OCI-LY7 (cell line): ENCODE results near the gene RAB37. TPM values are rescaled to one million over a fixed set of nuclear protein-coding genes. Genes with fewer than 3 reads are reported as not detected.

Source experiments
- BruUV-seq: library from RNA; stranded (reverse); fragments of 400-500 nt; replicated peaks from 2 replicates; lab custom pipeline; 2021; lab: Mats Ljungman, UMichigan
- CTCF ChIA-PET: fragments of 300-600 bp; sonication (Branson Sonifier 250); formaldehyde crosslinking; loops from one replicate; lab custom pipeline; 2022; ENCODE audit warnings: antibody characterized with exemption; ENCODE audit not compliant: unreplicated experiment; lab: Charles Lee
- POLR2A ChIA-PET: fragments of 300-600 bp; sonication (Branson Sonifier 250); formaldehyde crosslinking; loops from one replicate; lab custom pipeline; 2022; ENCODE audit warnings: antibody characterized with exemption; lab: Charles Lee
- DNase-seq: peaks from one replicate; pipeline ENCODE4 v3.0.0-alpha.2; 2015; ENCODE audit warnings: low spot score
- H2AFZ ChIP-seq: fragments of 200-600 bp; sonication (generic), shearing (Covaris generic); 2 replicates; pipeline ENCODE4 v1.6.1; 2014; ENCODE audit warnings: mild to moderate bottlenecking, antibody characterized with exemption, low read length, moderate library complexity
- H3K27ac ChIP-seq: fragments of 200-600 bp; sonication (generic); 2 replicates; pipeline ENCODE4 v1.5.1; 2014; ENCODE audit warnings: mixed run types, low read depth, mild to moderate bottlenecking, moderate library complexity, low read length, inconsistent platforms; ENCODE audit not compliant: poor library complexity, severe bottlenecking
- H3K36me3 ChIP-seq: fragments of 200-600 bp; sonication (generic); 2 replicates; pipeline ENCODE4 v1.6.1; 2014; ENCODE audit warnings: mild to moderate bottlenecking, antibody characterized with exemption, low read length, moderate library complexity, mixed read lengths; ENCODE audit not compliant: insufficient read depth
- H3K4me1 ChIP-seq: fragments of 200-600 bp; sonication (generic); 2 replicates; pipeline ENCODE4 v1.5.1; 2014; ENCODE audit warnings: mild to moderate bottlenecking, low read length; ENCODE audit not compliant: insufficient read depth, poor library complexity, severe bottlenecking
- H3K4me2 ChIP-seq: fragments of 200-600 bp; sonication (generic); 2 replicates; pipeline ENCODE4 v1.6.1; 2014; ENCODE audit warnings: mild to moderate bottlenecking, low read length
- H3K4me3 ChIP-seq: fragments of 200-600 bp; sonication (generic); 2 replicates; pipeline ENCODE4 v1.5.1; 2014; ENCODE audit warnings: mild to moderate bottlenecking, low read depth, low read length; ENCODE audit not compliant: poor library complexity, severe bottlenecking
- H3K79me2 ChIP-seq: fragments of 200-600 bp; sonication (generic); 2 replicates; pipeline ENCODE4 v1.6.1; 2016; ENCODE audit warnings: low read depth, mild to moderate bottlenecking, low read length, moderate library complexity, mixed read lengths; ENCODE audit not compliant: insufficient read depth
- H3K9me2 ChIP-seq: fragments of 200-600 bp; sonication (generic); 2 replicates; pipeline ENCODE4 v1.6.1; 2016; ENCODE audit warnings: mild to moderate bottlenecking, low read length, mixed read lengths; ENCODE audit not compliant: insufficient read depth
- H3K9me3 ChIP-seq: fragments of 200-600 bp; sonication (generic); 2 replicates; pipeline ENCODE4 v1.6.1; 2014; ENCODE audit warnings: mild to moderate bottlenecking, mixed run types, low read length, mixed read lengths
- H4K20me1 ChIP-seq: fragments of 200-600 bp; sonication (generic); 2 replicates; pipeline ENCODE4 v1.6.1; 2014; ENCODE audit warnings: mild to moderate bottlenecking, antibody characterized with exemption, low read length, moderate library complexity, mixed read lengths; ENCODE audit not compliant: insufficient read depth
- EZH2phosphoT487 ChIP-seq: fragments of 200-600 bp; sonication (generic); IDR thresholded peaks from 2 replicates; pipeline ENCODE4 v1.6.1; 2018; ENCODE audit warnings: low read depth, borderline replicate concordance, mild to moderate bottlenecking, mixed run types, antibody characterized with exemption, low read length, moderate library complexity, mixed read lengths
- intact Hi-C: fragments of 100-400 bp; cut with micrococcal nuclease; formaldehyde crosslinking; loops from one replicate; pipeline ENCODE4 v1.10.0; 2022; ENCODE audit not compliant: unreplicated experiment
- total RNA-seq, 2 experiments: library from RNA; depleted of rRNA in 1 of 2; stranded (reverse); fragments of >200 nt in 1 of 2; shearing (Covaris generic) in 1 of 2; gene quantifications; 2 replicates each; pipeline ENCODE4 v1.2.3, GENCODE V29; 2014 to 2022
- TF ChIP-seq, protein P1 (sequence below): fragments of 200-600 bp; sonication (generic); conservative IDR thresholded peaks from 2 replicates; pipeline ENCODE4 v1.5.1; 2014; ENCODE audit warnings: mild to moderate bottlenecking, antibody characterized with exemption, low read length, moderate library complexity, mixed read lengths

Gene RAB37
- total RNA-seq, 2 experiments from 2014 or later: 6.3 to 12.7 TPM

DNA sequence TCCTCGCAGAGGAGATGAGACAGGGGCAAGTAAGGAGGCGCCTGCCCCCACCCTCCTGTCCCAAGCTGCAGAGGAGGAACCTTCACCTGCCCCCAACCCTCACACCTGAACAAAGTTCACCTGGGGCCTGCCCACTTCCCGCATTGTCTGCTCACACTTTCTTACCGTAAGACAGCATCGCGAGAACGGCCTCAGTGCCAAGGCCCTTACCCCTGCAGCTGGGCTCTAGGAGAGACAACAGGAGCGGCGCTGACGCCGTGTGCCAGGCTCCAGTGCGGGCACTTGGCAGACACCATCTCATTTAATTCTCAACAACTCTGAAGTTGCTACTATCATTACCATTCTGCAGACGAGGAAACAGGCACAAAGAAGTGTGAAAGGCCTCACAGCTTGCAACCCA, 35.0 kb downstream of the RAB37 start:
- intact Hi-C loops: no loop called here
- no peaks in the 10 kb centered on the region for H4K20me1 ChIP-seq
- DNase-seq: no peak
- ChIA-PET POLR2A (no interaction called here), CTCF (no interaction called here)
- H3K4me3 ChIP-seq: no peak overlapping the region
- H3K4me2 ChIP-seq: no peak overlapping the region
- no TSS peak for BruUV-seq
- peaks cover 9% of the 10 kb centered on the region for H3K4me1 ChIP-seq
- peaks cover 69% of the 10 kb centered on the region for H3K36me3 ChIP-seq
- H3K9me2 ChIP-seq: no peaks in the 10 kb centered on the region
- TF ChIP-seq EZH2phosphoT487: no peak
- TF ChIP-seq, protein P1, sequence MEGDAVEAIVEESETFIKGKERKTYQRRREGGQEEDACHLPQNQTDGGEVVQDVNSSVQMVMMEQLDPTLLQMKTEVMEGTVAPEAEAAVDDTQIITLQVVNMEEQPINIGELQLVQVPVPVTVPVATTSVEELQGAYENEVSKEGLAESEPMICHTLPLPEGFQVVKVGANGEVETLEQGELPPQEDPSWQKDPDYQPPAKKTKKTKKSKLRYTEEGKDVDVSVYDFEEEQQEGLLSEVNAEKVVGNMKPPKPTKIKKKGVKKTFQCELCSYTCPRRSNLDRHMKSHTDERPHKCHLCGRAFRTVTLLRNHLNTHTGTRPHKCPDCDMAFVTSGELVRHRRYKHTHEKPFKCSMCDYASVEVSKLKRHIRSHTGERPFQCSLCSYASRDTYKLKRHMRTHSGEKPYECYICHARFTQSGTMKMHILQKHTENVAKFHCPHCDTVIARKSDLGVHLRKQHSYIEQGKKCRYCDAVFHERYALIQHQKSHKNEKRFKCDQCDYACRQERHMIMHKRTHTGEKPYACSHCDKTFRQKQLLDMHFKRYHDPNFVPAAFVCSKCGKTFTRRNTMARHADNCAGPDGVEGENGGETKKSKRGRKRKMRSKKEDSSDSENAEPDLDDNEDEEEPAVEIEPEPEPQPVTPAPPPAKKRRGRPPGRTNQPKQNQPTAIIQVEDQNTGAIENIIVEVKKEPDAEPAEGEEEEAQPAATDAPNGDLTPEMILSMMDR: no peak
- H3K79me2 ChIP-seq: peaks cover 16% of the 10 kb centered on the region
- no peaks in the 10 kb centered on the region for H3K9me3 ChIP-seq
- H3K27ac ChIP-seq: no peak overlapping the region
- no peak overlapping the region for H2AFZ ChIP-seq

- DNase-seq: no peak
- Histone ChIP-seq H3K27ac (no peak overlapping the region), H3K4me3 (no peak overlapping the region), H4K20me1 (no peaks in the 10 kb centered on the region), H2AFZ (no peak overlapping the region), H3K4me2 (no peak overlapping the region), H3K9me3 (no peaks in the 10 kb centered on the region), H3K36me3 (peaks cover 57% of the 10 kb centered on the region), H3K4me1 (peaks cover 11% of the 10 kb centered on the region), H3K9me2 (no peaks in the 10 kb centered on the region), H3K79me2 (peaks cover 18% of the 10 kb centered on the region)
- TF ChIP-seq, protein P1: no peak
- no peak for TF ChIP-seq EZH2phosphoT487
- CTCF ChIA-PET: interaction anchor here (1.4 kb wide), 1 partner anchor 89 kb away, joined by 3 read pairs; no protein-coding TSS in a partner anchor
- POLR2A ChIA-PET: interaction anchor here (0.9 to 4.4 kb wide), 4 partner anchors 24 to 116 kb away, joined by 3 to 19 read pairs (median 4); no protein-coding TSS in a partner anchor
- intact Hi-C loops: no loop called here
- no TSS peak for BruUV-seq
These were observed 36.4 kb downstream of the RAB37 start for GRCh38 chr17:74773414-74773813.

DNA sequence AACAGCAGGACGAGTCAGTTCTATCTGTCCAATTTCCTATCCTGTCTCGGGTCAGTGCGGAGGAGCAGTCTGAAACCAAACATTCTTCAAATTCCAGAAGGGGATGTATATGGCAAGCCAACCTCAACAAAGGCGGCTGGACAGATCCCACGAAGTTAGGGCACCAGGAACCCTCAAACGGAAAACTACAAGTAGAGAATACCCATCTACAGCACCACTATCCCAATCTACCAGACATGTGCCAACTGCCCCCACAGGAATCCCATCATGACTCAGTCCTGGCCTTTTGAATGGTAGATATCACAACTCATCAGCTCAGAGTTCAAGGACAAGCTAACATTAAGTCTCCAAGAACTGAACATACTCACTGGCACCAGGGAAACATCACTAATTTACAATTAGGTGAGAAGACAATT, 36.8 kb downstream of the RAB37 start:
- TF ChIP-seq, protein P1: no peak
- no peak for TF ChIP-seq EZH2phosphoT487
- Histone ChIP-seq H3K4me2 (no peak overlapping the region), H3K36me3 (peaks cover 52% of the 10 kb centered on the region), H3K79me2 (peaks cover 18% of the 10 kb centered on the region), H3K9me2 (no peaks in the 10 kb centered on the region), H3K9me3 (no peaks in the 10 kb centered on the region), H2AFZ (no peak overlapping the region), H3K27ac (no peak overlapping the region), H4K20me1 (no peaks in the 10 kb centered on the region), H3K4me3 (no peak overlapping the region), H3K4me1 (peaks cover 11% of the 10 kb centered on the region)
- ChIA-PET POLR2A (interaction anchor here (0.7 to 4.4 kb wide), 7 partner anchors 10 to 450 kb away, joined by 3 to 19 read pairs (median 5); partner anchors contain the start of gene FDXR), CTCF (interaction anchor here (1.4 kb wide), 1 partner anchor 89 kb away, joined by 3 read pairs; no protein-coding TSS in a partner anchor)
- intact Hi-C loops: no loop called here
- BruUV-seq: no TSS peak
- DNase-seq: no peak
